ENCODE data around the gene DMTF1. TPM values are rescaled to one million over a fixed set of nuclear protein-coding genes. Genes with fewer than 3 reads are reported as not detected.

The DMTF1 gene, protein sequence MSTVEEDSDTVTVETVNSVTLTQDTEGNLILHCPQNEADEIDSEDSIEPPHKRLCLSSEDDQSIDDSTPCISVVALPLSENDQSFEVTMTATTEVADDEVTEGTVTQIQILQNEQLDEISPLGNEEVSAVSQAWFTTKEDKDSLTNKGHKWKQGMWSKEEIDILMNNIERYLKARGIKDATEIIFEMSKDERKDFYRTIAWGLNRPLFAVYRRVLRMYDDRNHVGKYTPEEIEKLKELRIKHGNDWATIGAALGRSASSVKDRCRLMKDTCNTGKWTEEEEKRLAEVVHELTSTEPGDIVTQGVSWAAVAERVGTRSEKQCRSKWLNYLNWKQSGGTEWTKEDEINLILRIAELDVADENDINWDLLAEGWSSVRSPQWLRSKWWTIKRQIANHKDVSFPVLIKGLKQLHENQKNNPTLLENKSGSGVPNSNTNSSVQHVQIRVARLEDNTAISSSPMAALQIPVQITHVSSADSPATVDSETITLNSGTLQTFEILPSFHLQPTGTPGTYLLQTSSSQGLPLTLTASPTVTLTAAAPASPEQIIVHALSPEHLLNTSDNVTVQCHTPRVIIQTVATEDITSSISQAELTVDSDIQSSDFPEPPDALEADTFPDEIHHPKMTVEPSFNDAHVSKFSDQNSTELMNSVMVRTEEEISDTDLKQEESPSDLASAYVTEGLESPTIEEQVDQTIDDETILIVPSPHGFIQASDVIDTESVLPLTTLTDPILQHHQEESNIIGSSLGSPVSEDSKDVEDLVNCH
- total RNA-seq (10 to 100 TPM; 18.6 to 54.2 (median 25.9) TPM), polyA plus RNA-seq (10 to 100 TPM; 30.6 to 50.6 TPM)

DNA sequence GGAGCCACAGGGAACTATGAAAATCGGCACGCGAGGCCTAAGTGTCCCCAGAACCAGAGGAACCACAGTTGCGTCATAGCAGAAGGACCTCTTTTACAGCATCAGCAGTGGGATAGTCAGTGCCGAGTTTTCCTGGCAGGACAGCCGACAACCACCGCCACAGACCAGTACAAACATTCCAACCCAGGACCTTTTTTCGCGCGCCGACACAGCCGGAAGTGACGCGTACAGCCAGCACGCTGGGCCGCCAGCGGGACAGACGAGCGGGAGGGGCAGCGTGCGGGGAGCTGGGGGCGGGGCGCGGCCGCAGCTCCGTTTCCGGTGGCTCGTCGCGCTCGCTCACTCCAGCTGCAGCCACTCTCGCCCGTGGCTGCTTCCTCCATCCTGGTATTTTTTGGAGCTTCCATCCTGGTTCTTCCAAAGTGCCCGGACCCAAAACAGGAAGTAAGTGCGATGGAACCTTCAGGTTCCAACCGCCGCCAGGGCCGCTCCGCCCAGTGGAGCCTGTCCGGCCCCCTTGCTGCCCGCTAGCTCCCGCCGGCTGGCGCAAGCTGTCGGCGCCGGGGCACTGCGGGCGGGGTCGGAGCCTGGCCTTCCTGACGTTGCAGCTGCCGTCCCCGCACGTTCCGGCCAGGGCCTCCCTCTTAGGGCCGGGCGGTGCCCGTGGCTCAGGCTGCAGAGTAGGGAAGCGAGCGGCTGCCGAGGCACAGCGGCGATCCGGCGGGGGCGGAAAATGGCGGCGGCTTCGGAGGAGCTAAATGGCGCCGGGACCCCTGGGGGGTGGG, at the start of gene DMTF1:
DMTF1 (plus strand) TSS at position 342 of the 785 bp plus-strand sequence. CDS start 12,489 bp downstream, outside the sequence.
- intact Hi-C loops (cut with DNase I): no loop called here

DNA sequence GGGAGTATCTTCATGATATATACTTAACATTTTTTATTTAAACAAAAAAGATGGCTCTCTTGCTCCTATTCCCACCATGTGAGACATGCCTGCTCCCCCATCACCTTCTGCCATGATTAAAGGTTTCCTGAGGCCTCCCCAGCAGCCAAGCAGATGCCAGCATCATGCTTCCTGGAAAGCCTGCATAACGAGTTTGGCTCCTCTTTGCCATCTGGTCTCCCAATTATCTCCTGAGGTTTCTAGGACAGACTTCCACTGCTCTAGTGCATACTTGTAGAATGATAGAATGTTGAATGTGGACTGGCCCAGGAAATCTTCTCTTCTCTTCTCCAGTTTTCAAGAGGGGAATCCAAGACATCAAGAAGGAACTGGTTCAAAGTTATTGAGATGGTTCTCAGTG, 46.9 kb upstream of the DMTF1 start:
- no peaks in the 10 kb centered on the region for H3K9me3 ChIP-seq
- no peaks in the 10 kb centered on the region for H3K4me1 ChIP-seq
- 40 to 52% methylated on average over 1 of the region's 1 CpG for WGBS, 2 donors
- H3K4me3 ChIP-seq: no peak overlapping the region
- no peak overlapping the region for H3K27ac ChIP-seq
- no peaks in the 10 kb centered on the region for H3K27me3 ChIP-seq
- FAIRE-seq: no peak
- H3K36me3 ChIP-seq: no peaks in the 10 kb centered on the region
- intact Hi-C loops (cut with DNase I): no loop called here
- ATAC-seq: no peak
- TF ChIP-seq, protein P1, sequence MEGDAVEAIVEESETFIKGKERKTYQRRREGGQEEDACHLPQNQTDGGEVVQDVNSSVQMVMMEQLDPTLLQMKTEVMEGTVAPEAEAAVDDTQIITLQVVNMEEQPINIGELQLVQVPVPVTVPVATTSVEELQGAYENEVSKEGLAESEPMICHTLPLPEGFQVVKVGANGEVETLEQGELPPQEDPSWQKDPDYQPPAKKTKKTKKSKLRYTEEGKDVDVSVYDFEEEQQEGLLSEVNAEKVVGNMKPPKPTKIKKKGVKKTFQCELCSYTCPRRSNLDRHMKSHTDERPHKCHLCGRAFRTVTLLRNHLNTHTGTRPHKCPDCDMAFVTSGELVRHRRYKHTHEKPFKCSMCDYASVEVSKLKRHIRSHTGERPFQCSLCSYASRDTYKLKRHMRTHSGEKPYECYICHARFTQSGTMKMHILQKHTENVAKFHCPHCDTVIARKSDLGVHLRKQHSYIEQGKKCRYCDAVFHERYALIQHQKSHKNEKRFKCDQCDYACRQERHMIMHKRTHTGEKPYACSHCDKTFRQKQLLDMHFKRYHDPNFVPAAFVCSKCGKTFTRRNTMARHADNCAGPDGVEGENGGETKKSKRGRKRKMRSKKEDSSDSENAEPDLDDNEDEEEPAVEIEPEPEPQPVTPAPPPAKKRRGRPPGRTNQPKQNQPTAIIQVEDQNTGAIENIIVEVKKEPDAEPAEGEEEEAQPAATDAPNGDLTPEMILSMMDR (IDR thresholded peaks at IDR 0.05): no peak
- DNase-seq: no peak

More for the DNA sequence above, at the start of gene DMTF1:
- DNase-seq (peak; percentile 93 to 95 (median 94)), ATAC-seq (peak; percentile 94 to 97 (median 96)), FAIRE-seq (no peak)
- Histone ChIP-seq H3K4me3 (peak within 1 kb of the TSS; percentile 35 to 75 (median 68)), H3K4me1 (peaks cover 0 to 31% (median 31%) of the 10 kb centered on the region in 3 donors), H3K9me3 (no peaks in the 10 kb centered on the region), H3K36me3 (no peaks in the 10 kb centered on the region), H3K27me3 (no peaks in the 10 kb centered on the region), H3K27ac (peak within 1 kb of the TSS; percentile 96 to 98 (median 97))
- TF ChIP-seq, protein P1 (IDR thresholded peaks at IDR 0.05): no peak
- WGBS, 2 donors: 0% methylated on average over 69 to 71 of the region's 71 CpGs

DNA sequence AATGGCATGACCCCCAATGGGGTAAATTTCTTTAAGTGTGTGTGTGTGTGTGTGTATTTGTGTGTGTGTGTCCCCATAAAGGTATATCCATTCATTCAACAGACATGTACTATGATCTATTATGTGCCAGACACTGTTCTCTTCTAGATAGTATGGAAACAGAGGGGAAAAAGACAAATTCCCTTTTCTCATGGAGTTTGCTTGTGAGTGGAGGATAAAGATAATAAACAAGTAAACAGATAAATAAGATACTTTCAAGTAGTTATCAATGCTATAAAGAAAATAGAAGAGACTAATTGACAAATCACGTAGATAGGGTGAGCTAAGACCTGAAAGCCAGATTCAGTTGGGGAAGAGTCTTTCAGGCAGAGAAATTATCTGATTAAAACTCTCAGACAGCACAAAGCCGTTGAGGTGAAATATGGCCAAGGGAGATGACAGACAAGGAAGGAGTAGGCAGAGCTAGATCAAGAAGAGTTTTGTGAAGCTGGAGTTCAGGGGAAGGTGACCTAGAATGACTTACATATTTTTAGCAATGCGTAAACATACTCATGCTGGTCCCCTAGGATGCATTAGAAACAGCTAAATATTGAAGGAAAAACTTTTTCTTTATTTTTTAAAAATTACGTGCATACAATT, 45.2 kb upstream of the DMTF1 start:
- FAIRE-seq: no peak
- ATAC-seq: no peak

More for the DNA sequence above, 45.2 kb upstream of the DMTF1 start:
- H3K36me3 ChIP-seq: no peaks in the 10 kb centered on the region
- H3K4me1 ChIP-seq: no peaks in the 10 kb centered on the region
- no peak for DNase-seq
- no peak overlapping the region for H3K4me3 ChIP-seq
- H3K27me3 ChIP-seq: no peaks in the 10 kb centered on the region
- WGBS, 2 donors: 50 to 55% methylated on average over 4 of the region's 4 CpGs
- intact Hi-C loops (cut with DNase I): no loop called here
- no peaks in the 10 kb centered on the region for H3K9me3 ChIP-seq
- TF ChIP-seq, protein P1 (IDR thresholded peaks at IDR 0.05): no peak
- no peak overlapping the region for H3K27ac ChIP-seq
